ENCODE data around the gene OR8B12. TPM values are rescaled to one million over a fixed set of nuclear protein-coding genes. Genes with fewer than 3 reads are reported as not detected.

Gene OR8B12, protein sequence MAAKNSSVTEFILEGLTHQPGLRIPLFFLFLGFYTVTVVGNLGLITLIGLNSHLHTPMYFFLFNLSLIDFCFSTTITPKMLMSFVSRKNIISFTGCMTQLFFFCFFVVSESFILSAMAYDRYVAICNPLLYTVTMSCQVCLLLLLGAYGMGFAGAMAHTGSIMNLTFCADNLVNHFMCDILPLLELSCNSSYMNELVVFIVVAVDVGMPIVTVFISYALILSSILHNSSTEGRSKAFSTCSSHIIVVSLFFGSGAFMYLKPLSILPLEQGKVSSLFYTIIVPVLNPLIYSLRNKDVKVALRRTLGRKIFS
- not detected for total RNA-seq
- not detected for total RNA-seq (2013)

DNA sequence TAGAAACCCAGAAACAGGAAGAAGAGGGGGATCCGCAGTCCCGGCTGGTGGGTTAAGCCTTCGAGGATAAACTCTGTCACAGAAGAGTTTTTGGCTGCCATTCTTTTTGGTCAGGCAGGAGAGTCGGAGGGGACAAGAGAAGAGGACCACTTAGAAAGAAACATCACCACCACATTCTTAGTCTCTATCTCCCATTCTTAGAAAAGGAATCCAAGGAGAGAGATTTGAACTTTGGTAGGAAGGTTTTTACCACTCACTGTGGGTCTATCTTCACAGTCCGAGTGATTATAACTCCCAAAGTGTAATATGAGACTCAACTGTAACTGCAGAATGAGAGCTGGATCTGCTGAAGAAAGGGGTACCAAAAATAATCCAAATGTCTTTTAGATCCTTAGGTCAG, at the start of gene OR8B12:
TSS of gene OR8B12 (minus strand) at position 101 of the 400 bp plus-strand sequence. CDS start at position 101, 0 bp downstream.
- TF ChIP-seq, protein P1, sequence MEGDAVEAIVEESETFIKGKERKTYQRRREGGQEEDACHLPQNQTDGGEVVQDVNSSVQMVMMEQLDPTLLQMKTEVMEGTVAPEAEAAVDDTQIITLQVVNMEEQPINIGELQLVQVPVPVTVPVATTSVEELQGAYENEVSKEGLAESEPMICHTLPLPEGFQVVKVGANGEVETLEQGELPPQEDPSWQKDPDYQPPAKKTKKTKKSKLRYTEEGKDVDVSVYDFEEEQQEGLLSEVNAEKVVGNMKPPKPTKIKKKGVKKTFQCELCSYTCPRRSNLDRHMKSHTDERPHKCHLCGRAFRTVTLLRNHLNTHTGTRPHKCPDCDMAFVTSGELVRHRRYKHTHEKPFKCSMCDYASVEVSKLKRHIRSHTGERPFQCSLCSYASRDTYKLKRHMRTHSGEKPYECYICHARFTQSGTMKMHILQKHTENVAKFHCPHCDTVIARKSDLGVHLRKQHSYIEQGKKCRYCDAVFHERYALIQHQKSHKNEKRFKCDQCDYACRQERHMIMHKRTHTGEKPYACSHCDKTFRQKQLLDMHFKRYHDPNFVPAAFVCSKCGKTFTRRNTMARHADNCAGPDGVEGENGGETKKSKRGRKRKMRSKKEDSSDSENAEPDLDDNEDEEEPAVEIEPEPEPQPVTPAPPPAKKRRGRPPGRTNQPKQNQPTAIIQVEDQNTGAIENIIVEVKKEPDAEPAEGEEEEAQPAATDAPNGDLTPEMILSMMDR (IDR thresholded peaks at IDR 0.05): no peak
- Mint-ChIP-seq H3K4me1 (no peaks in the 10 kb centered on the region), H3K36me3 (no peaks in the 10 kb centered on the region), H3K4me3 (no peak within 1 kb of the TSS), H3K27ac (no peak within 1 kb of the TSS), H3K9me3 (peaks cover 0 to 5% of the 10 kb centered on the region in 2 donors), H3K27me3 (ENCODE audit: low read depth in 2 of 2) (peaks cover 8 to 36% of the 10 kb centered on the region in 2 donors)
- Histone ChIP-seq H3K4me3 (ENCODE audit: low read length) (no peak within 1 kb of the TSS), H3K4me1 (ENCODE audit: control insufficient read depth, insufficient read depth, low read length) (no peaks in the 10 kb centered on the region), H3K27me3 (ENCODE audit: control insufficient read depth, insufficient read depth, low read length) (no peaks in the 10 kb centered on the region), H3K36me3 (ENCODE audit: control insufficient read depth, insufficient read depth, low read length) (no peaks in the 10 kb centered on the region), H3K9me3 (ENCODE audit: control insufficient read depth, insufficient read depth, low read length) (no peaks in the 10 kb centered on the region), H3K27ac (ENCODE audit: low read length) (no peak within 1 kb of the TSS)
- DNase-seq (no peak), ATAC-seq (no peak)
- intact Hi-C loops (cut with micrococcal nuclease): no loop called here
- WGBS (ENCODE audit: insufficient coverage): 84% methylated on average over 5 of the region's 5 CpGs

DNA sequence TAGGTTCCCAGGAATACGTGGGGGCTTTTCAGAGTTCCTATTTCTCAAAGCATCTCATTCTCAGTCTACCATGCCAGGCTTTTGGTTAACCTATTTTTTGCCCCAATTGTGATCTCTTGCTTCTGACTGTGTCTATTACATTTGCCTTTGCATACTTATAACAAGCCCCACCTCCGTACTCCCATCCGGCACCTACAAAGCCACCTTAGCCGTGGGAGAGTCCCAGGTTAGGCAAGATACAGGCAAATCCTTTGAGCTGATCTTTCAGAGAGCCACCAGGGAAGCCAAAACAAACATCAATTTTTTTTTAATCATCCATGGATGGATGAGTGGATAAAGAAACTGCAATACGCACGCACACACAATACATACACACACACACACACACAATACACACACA, 49.2 kb upstream of the OR8B12 start:
- WGBS (ENCODE audit: insufficient coverage): 92% methylated on average over 4 of the region's 6 CpGs
- H3K27ac Mint-ChIP-seq: no peak overlapping the region
- H3K27ac ChIP-seq (ENCODE audit: low read length): no peak overlapping the region
- no peaks in the 10 kb centered on the region for H3K36me3 Mint-ChIP-seq
- TF ChIP-seq, protein P1 (IDR thresholded peaks at IDR 0.05): no peak
- no peaks in the 10 kb centered on the region for H3K36me3 ChIP-seq (ENCODE audit: control insufficient read depth, insufficient read depth, low read length)
- no peak overlapping the region for H3K4me3 Mint-ChIP-seq
- peaks cover 17 to 26% of the 10 kb centered on the region in 2 donors for H3K27me3 Mint-ChIP-seq (ENCODE audit: low read depth in 2 of 2)
- no peaks in the 10 kb centered on the region for H3K4me1 ChIP-seq (ENCODE audit: control insufficient read depth, insufficient read depth, low read length)
- H3K27me3 ChIP-seq (ENCODE audit: control insufficient read depth, insufficient read depth, low read length): no peaks in the 10 kb centered on the region
- H3K9me3 Mint-ChIP-seq: no peaks in the 10 kb centered on the region
- H3K9me3 ChIP-seq (ENCODE audit: control insufficient read depth, insufficient read depth, low read length): no peaks in the 10 kb centered on the region
- DNase-seq (no peak), ATAC-seq (no peak)
- no peak overlapping the region for H3K4me3 ChIP-seq (ENCODE audit: low read length)
- intact Hi-C loops (cut with micrococcal nuclease): no loop called here
- H3K4me1 Mint-ChIP-seq: no peaks in the 10 kb centered on the region

DNA sequence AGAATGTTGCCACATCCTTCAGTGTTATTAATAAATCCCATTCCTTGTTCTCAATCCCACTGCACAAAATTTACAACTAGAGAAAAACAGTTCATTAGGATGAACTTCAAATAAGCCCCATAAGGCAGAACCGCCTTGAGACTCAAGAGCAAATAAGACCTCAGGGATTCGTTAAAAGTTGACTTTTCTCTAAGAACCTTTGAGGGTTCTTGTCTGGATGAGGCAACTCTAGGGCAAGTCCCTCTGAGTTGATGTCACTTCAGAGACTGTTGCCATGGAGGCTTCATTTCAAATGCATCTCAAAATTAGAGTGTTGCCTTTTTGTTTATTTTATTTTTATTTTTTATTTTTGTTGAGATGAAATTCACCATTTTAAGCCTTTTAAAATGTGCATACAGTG, 48.0 kb upstream of the OR8B12 start:
- DNase-seq (no peak), ATAC-seq (no peak)
- TF ChIP-seq, protein P1 (IDR thresholded peaks at IDR 0.05): no peak
- H3K27ac Mint-ChIP-seq: no peak overlapping the region
- H3K4me3 Mint-ChIP-seq: no peak overlapping the region
- peaks cover 17 to 24% of the 10 kb centered on the region in 2 donors for H3K27me3 Mint-ChIP-seq (ENCODE audit: low read depth in 2 of 2)
- H3K4me3 ChIP-seq (ENCODE audit: low read length): no peak overlapping the region
- 87% methylated on average over 2 of the region's 2 CpGs for WGBS (ENCODE audit: insufficient coverage)
- H3K4me1 Mint-ChIP-seq: no peaks in the 10 kb centered on the region
- no peak overlapping the region for H3K27ac ChIP-seq (ENCODE audit: low read length)
- intact Hi-C loops (cut with micrococcal nuclease): no loop called here
- H3K36me3 ChIP-seq (ENCODE audit: control insufficient read depth, insufficient read depth, low read length): no peaks in the 10 kb centered on the region
- no peaks in the 10 kb centered on the region for H3K36me3 Mint-ChIP-seq
- H3K27me3 ChIP-seq (ENCODE audit: control insufficient read depth, insufficient read depth, low read length): peaks cover 5% of the 10 kb centered on the region
- no peaks in the 10 kb centered on the region for H3K9me3 ChIP-seq (ENCODE audit: control insufficient read depth, insufficient read depth, low read length)
- no peaks in the 10 kb centered on the region for H3K4me1 ChIP-seq (ENCODE audit: control insufficient read depth, insufficient read depth, low read length)
- no peaks in the 10 kb centered on the region for H3K9me3 Mint-ChIP-seq
